Muscle layer of duodenum (tissue), 2 donors: ENCODE data around the gene BICRA.

ENCODE experiments used
- H3K27ac ChIP-seq: one replicate; pipeline ENCODE4 v1.7.0; 2013; ENCODE audit warnings: mild to moderate bottlenecking, low read length
- H3K27me3 ChIP-seq: one replicate; pipeline ENCODE4 v1.7.0; 2013; ENCODE audit warnings: low read depth, mild to moderate bottlenecking, control low read depth, low read length
- H3K36me3 ChIP-seq, 2 donors: one replicate each; pipeline ENCODE4 v1.7.0; 2013; ENCODE audit warnings: low read length in 2 of 2, control low read depth in 1 of 2, mild to moderate bottlenecking in 1 of 2; ENCODE audit not compliant: insufficient read depth in 2 of 2, control insufficient read depth in 1 of 2
- H3K4me1 ChIP-seq, 2 donors: one replicate each; pipeline ENCODE4 v1.7.0; 2013; ENCODE audit warnings: low read length in 2 of 2, mild to moderate bottlenecking in 2 of 2, control low read depth in 1 of 2, moderate library complexity in 1 of 2; ENCODE audit not compliant: insufficient read depth in 2 of 2, control insufficient read depth in 1 of 2
- H3K4me3 ChIP-seq, 2 donors: one replicate each; pipeline ENCODE4 v1.7.0; 2013; ENCODE audit warnings: low read length in 2 of 2, low read depth in 1 of 2, mild to moderate bottlenecking in 1 of 2
- H3K9me3 ChIP-seq, 2 donors: one replicate each; pipeline ENCODE4 v1.7.0; 2013; ENCODE audit warnings: low read length in 2 of 2, control low read depth in 1 of 2, mild to moderate bottlenecking in 1 of 2; ENCODE audit not compliant: control insufficient read depth in 1 of 2
- donor health status: healthy.

BICRA gene

DNA sequence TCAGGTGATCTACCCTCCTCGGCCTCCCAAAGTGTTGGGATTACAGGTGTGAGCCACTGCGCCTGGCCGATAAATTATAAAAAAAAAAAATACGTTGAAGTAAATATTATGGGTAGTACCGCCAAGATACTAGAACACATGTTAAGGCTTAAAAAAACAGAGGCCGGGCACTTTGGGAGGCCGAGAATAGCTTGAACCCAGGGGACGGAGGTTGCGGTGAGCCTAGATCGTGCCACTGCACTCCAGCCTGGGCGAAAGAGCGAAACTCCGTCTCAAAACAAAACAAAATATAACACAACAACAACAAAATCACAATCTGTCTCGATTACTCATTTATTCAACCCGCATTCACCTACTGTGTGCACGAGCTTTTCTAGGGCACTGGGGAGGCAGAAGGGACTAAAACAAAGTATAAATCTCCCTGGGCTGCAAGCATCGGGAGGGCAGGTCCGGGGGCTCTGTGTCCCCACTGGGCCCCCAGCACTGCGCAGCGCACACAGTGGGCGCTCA, 1.3 kb upstream of the BICRA start:
- Histone ChIP-seq H3K27me3 (no peaks in the 10 kb centered on the region), H3K4me3 (peak overlapping the region; percentile 69 to 79), H3K27ac (peak overlapping the region; percentile 75), H3K36me3 (no peaks in the 10 kb centered on the region), H3K4me1 (peaks cover 0 to 23% of the 10 kb centered on the region in 2 donors), H3K9me3 (no peaks in the 10 kb centered on the region)

DNA sequence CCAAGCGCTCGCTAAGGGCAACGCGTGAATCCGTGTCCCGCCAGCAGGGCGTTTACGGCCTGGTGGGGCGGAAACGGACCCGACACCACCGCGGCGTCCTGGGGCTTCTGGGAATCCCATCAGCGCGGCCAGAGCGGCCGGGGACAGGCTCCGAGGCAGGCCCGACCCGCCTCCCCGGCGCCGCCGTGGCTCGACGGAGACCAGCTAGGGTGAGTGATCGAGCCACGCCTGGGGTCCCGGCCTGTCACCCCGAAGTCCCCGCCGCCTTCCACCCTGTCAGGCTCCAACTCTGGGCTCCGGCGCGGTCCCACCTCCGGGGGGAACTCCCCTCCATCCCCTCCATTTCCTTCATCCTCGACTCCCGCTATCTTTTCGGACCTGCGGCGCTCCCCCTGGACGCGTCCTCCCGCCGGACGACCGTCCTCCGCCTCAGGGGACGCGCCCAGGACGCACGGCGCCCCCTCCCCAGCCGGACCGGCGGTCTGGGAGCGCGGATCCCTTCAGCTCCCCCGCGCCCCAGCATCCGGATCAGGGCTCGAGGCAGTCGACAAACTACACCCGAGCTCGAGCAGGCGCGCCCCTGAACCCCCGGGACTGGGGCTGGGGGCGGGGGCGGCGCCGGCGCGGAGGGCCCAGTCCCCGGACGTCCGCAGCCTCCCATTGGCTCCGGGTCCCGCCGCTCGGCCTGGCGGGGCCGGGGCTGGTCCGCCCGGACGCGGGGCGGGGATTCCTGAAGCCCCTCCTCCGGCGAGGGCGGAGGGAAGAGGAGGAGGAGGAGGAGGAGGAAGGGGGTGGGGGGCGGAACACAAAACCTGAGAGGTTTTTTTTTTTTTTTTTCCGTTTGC, 638 bp upstream of the BICRA start:
- H3K4me1 ChIP-seq = peaks cover 0 to 30% of the 10 kb centered on the region in 2 donors
- H3K36me3 ChIP-seq = no peaks in the 10 kb centered on the region

DNA sequence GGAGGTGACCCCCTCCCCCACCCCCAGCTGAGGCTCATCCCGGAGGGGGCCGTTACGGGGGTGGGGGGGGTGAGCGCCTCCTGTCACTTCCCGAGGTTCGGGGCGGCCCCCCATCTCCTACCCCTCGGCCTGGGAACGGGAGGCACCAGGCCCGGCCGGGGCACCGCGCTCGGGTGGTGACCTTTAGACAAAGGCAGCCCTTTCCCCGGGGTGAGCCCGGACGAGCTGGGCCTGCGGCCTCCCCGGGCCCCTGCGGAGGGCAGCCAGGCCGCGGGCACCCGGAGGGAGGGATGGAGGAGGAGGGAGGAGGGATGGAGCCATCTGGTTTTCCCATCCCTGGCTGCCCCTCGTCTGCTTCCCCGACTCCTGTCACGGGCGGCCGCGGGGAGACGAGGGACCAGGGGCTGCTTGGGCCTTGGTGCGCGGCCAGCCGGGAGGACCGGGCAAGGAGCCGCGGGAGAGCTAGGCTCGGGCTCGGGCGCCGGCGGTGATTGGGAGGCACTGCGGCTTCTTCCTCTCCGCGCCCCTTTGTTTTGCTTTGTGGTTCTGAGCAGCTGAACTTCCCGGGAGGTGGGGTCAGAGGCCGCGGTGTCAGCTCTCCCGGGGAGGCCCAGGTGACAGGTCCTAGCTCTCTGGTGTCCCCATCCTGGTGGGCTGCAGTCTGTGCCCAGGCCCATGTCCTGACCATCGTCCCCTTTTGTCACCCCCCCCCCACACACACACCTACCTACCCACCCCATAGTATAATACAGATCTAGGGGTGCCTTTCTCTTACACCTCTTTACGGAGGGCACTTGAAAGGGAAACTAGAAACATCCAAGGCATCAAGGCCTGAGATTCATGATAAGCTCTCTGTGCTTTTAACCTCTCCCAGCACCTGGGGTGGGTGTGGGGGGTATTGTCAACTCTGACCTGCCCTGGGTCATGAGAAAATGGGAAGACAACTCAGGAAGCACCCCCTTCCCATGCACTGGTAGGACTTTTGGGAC, 1.3 kb downstream of the BICRA start:
- Histone ChIP-seq H3K27me3 (no peaks in the 10 kb centered on the region), H3K27ac (peak overlapping the region; percentile 53), H3K4me3 (peak overlapping the region; percentile 54 to 79), H3K9me3 (no peaks in the 10 kb centered on the region), H3K36me3 (peaks cover 0 to under 1% of the 10 kb centered on the region in 2 donors), H3K4me1 (peaks cover 0 to 32% of the 10 kb centered on the region in 2 donors)

More for the DNA sequence above, 638 bp upstream of the BICRA start:
- peak overlapping the region; percentile 69 to 79 for H3K4me3 ChIP-seq
- no peaks in the 10 kb centered on the region for H3K9me3 ChIP-seq
- H3K27me3 ChIP-seq = no peaks in the 10 kb centered on the region
- peak overlapping the region; percentile 75 for H3K27ac ChIP-seq

DNA sequence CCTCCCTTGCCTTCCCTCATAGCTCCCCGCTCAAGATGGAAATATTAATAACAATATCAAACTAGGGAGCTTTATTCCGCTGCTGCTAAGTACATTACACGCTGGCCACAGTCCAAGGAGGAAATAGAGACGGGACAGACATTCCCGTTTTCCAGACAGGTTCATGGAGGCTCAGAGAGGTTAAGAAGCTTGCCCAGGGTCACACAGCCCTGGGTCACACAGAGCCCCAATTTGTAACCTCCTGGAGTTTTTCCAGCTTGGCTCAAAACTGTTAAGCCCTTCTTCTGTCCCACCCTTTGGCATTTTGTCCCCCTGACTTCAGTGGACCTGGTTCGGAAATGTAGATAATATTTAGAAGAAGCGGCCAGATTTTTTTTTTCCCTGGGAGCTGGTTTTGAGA, 2.0 kb downstream of the BICRA start:
- peaks cover 0 to 39% of the 10 kb centered on the region in 2 donors for H3K4me1 ChIP-seq
- peak overlapping the region; percentile 53 for H3K27ac ChIP-seq
- peak overlapping the region; percentile 54 to 79 for H3K4me3 ChIP-seq
- peaks cover 0 to 5% of the 10 kb centered on the region in 2 donors for H3K36me3 ChIP-seq
- no peaks in the 10 kb centered on the region for H3K9me3 ChIP-seq
- H3K27me3 ChIP-seq = no peaks in the 10 kb centered on the region

DNA sequence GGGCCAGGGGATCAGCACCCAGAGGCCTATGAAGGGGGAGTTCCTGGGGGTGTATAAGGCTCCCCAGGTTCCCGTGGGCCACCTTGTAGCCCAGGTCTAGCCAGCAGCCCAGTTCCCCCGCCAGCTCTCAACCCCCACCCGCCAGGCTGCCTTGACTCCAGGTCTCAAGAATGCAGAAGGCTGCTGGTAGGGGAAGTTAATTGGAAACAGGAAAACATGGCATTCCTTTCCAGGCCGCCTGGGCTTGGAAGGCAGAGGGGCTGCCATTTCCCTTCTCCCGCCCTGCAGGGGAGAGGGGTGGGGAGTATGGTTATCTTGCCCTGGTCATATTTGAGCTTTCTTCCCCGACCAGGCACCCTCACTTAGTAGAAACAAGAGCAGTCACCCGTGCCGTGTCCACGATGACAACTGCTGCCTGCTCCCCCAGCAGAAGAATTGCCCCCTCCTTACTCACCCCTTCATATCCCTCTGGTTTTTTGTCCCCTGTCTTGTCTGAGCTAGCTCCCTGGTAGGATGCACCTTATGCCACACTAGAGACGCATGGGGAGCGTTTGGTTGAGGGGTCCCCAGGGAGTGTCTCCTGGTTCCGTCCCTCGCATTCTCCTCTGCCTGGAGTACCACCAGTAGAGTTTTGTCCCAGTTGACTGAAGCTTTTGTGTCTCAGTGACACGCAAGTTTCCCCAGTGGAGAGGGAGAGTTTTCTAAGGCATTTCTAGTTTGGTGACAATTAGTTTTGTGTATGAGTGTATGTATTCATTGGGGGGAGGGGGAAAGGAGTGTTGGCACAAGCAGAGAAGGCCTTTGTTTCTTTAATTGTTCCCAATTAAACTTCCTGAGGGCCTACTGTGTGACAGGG, 4.5 kb downstream of the BICRA start:
- peak overlapping the region; percentile 24 for H3K27ac ChIP-seq
- peaks cover 2 to 44% of the 10 kb centered on the region in 2 donors for H3K4me1 ChIP-seq
- no peak overlapping the region for H3K4me3 ChIP-seq
- peaks cover 0 to 5% of the 10 kb centered on the region in 2 donors for H3K36me3 ChIP-seq
- H3K9me3 ChIP-seq = no peaks in the 10 kb centered on the region
- H3K27me3 ChIP-seq = no peaks in the 10 kb centered on the region

DNA sequence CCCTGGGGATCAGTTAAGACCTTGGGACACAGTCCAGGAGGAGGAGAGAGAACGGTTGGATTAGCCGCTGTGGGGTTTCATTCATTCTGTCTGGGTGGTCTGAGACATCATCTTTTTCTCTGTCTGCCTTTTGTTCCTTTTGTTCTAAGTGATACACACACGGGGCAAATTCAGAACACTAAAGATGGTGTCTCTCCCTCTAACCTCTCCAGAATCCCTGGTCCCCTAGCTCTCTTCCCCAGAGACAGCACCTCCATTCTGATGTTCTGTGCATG, 5.0 kb downstream of the BICRA start:
- Histone ChIP-seq H3K9me3 (no peaks in the 10 kb centered on the region), H3K27ac (peak overlapping the region; percentile 24), H3K4me1 (peaks cover 5 to 49% of the 10 kb centered on the region in 2 donors), H3K4me3 (no peak overlapping the region), H3K27me3 (no peaks in the 10 kb centered on the region), H3K36me3 (peaks cover 0 to 5% of the 10 kb centered on the region in 2 donors)

DNA sequence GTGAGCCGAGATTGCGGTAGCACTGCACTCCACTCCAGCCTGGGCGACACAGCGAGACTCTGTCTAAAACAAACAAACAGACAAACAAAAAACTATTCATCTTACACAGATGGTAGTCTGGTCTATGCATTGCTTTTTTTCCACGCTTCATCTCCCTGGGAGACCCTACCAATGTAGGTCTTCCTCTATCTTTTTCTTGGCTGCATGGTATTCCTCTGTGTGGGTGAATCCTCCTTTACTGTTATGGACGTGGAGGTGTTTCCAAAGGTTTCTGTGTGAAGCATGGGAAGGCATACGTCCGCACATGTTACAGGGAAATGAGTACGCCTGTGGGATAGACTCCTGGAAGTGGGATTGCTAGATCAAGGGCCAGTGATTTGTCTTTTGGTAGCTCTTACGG, 5.6 kb downstream of the BICRA start:
- peaks cover 0 to 5% of the 10 kb centered on the region in 2 donors for H3K36me3 ChIP-seq
- H3K27me3 ChIP-seq = no peaks in the 10 kb centered on the region
- H3K4me3 ChIP-seq = no peak overlapping the region
- H3K9me3 ChIP-seq = no peaks in the 10 kb centered on the region
- H3K4me1 ChIP-seq = peaks cover 5 to 54% of the 10 kb centered on the region in 2 donors
- no peak overlapping the region for H3K27ac ChIP-seq

DNA sequence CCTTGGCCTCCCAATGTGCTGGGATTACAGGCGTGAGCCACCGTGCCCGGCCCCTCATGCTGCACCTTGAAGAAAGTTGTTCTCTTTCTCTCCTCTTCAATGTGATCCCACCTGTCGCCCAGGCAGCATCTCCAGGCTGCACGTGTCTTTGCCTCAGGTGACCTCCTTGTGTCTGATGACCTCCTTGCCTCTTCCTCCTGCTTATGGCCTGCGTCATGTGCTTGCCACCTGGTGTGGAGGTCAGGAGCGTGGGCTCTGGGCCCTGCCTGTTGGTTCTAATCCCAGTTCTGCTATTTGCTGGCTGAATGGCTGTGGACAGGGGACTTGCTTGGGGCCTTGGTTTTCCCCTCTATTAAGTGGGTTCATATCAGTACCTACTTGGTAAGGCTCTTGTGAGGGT, 6.3 kb downstream of the BICRA start:
- Histone ChIP-seq H3K36me3 (peaks cover 0 to 5% of the 10 kb centered on the region in 2 donors), H3K27me3 (no peaks in the 10 kb centered on the region), H3K27ac (no peak overlapping the region), H3K4me1 (peaks cover 5 to 54% of the 10 kb centered on the region in 2 donors), H3K4me3 (no peak overlapping the region), H3K9me3 (no peaks in the 10 kb centered on the region)

DNA sequence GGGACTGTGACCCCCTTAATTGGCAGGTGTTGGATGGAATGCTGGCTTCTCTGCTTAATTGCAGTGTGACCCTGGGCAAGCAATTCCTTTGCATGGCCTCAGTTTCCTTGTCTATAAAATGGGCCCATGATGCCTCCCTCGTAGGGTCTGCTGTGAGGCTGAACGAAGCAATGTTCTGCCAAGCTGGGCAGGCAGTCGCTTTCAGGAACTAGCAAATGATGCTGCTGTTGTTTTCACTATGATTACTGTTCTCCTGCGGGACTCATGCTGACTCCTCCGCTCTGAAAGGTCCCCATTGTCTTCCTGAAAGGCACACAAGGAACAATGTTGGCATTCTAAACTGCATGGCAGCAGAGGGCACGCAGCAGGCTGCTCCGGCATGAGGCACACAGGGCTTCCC, 6.8 kb downstream of the BICRA start:
- H3K36me3 ChIP-seq = peaks cover 0 to 5% of the 10 kb centered on the region in 2 donors
- H3K4me3 ChIP-seq = no peak overlapping the region
- peaks cover 5 to 53% of the 10 kb centered on the region in 2 donors for H3K4me1 ChIP-seq
- no peak overlapping the region for H3K27ac ChIP-seq
- H3K27me3 ChIP-seq = no peaks in the 10 kb centered on the region
- no peaks in the 10 kb centered on the region for H3K9me3 ChIP-seq

DNA sequence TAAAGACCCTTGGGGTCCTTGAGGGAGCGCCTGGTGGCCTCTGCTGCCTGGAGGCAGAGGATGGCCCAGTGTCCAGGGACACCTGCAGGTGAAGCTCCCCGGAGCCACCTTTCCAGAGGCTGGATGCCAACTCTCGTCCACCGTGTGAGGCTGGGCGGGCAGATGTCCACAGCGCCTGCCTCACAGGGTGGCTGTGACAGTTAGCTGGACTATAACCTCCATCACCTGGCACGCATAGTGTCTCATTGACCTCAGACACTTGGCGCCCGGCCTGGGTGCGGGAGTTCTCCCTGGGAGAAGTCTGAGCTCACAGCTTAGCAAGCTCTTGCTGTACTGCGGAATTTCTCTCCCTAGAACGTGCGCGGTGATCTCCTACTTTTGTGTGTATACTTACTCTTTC, 9.8 kb downstream of the BICRA start:
- Histone ChIP-seq H3K9me3 (no peaks in the 10 kb centered on the region), H3K4me3 (no peak overlapping the region), H3K27me3 (no peaks in the 10 kb centered on the region), H3K4me1 (peaks cover 5 to 39% of the 10 kb centered on the region in 2 donors), H3K36me3 (peaks cover 0 to 5% of the 10 kb centered on the region in 2 donors), H3K27ac (no peak overlapping the region)
